ENCODE results near the gene ARHGDIA.
A peak's percentile ranks its signal among the peaks of the same experiment; 100 is the strongest.

ARHGDIA gene

DNA sequence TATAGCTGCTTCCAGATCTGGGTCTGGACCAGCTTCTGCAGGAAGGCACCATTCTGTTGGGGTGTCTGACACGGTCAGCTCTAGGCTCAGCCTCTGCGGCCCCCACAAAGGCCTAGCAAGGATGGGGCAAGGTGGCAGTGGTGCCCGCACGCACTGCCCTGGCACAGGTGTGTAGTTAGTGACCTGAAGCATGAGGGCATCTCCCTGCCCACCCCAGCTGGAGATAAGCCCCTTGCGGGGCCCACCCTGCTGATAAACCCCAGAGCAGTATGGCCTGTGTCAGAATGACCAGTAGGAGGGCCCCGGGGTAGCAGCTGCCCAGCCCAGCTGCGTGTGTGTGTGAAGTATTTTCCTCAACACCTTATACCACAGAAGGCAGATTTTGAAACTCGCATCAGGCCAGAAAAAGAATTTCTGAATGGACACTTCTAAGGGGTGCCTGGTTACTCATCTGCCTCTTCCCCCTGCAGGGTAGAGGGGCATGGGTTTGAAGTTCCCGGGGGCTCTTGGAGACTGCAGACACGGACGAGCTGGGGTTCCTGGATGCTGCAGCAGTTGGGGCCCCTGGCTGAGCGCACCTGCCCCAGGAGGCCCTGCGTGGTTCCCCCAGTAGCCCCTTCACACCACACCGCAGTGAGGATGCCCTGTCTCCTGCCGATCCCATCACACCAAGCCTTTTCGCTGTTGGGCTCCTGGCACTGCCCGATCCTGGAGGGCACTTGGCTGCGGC is 4.5 kb downstream of the ARHGDIA start:
- FAIRE-seq, result no peak
- TF ChIP-seq TAF1 (IDR thresholded peaks at IDR 0.05; ENCODE audit: low read depth, low read length) (peak; percentile 44; the same call in 1 of the 2 replicates), POLR2A (IDR thresholded peaks at IDR 0.05; ENCODE audit: low read depth, low read length) (peak; percentile 94), SPI1 (IDR thresholded peaks at IDR 0.05; ENCODE audit: low read depth, low read length) (no peak), POLR2AphosphoS5 (IDR thresholded peaks at IDR 0.05; ENCODE audit: low read depth, low read length) (peak; percentile 88), POU2F2 (IDR thresholded peaks at IDR 0.05; ENCODE audit: low read depth, low read length) (peak; percentile 76; the same call in 1 of the 2 replicates), PAX5 (IDR thresholded peaks at IDR 0.05; ENCODE audit: insufficient read depth, low read length, severe bottlenecking) (no peak)
- no peak for DNase-seq (ENCODE audit: insufficient read length, low spot score)

DNA sequence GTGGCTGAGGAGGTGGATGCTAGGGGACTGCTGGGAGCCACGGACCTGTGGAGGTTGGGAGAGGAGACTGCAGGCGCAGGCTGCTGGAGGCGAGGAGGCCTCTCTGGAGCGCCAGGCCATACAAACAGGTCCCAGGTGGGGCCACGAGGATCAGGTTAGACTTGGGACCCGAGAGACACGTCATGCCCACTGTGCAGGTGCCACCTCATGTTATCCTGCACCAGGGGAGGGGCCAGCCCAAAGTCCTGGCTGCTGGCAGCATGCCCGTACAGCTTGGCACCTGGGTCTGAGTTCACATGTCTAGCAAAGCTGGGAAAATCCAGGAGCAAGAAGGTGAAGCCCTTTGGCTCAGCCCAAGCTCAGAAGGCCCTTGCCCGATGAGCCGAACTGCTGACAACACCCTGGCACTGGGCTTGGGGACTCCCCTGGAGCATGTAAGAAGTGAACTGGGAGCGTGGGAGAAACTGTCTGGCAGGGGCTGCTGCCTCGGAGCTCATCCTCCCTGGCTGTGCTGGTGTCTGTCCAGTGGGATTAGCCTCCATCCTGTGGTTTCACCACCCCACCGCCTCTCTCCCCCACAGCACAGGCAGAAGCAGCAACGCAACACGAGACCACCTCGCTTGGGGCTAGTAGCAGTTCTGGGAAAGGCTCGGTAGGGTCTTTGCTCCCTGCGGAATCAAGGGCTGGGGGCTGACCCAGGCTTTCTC is 5.3 kb downstream of the ARHGDIA start:
- no peak for FAIRE-seq
- DNase-seq (ENCODE audit: insufficient read length, low spot score), result no peak

GRCh38 chr17:81865358-81865732 is 5.8 kb downstream of the ARHGDIA start:
- DNase-seq (ENCODE audit: insufficient read length, low spot score), result no peak
- FAIRE-seq, result no peak
- TF ChIP-seq SPI1 (IDR thresholded peaks at IDR 0.05; ENCODE audit: low read depth, low read length) (no peak), POLR2AphosphoS5 (IDR thresholded peaks at IDR 0.05; ENCODE audit: low read depth, low read length) (peak; percentile 15; the same call in 1 of the 2 replicates)

More for the DNA sequence above, 5.3 kb downstream of the ARHGDIA start:
- peak; percentile 76 for TF ChIP-seq POLR2A (IDR thresholded peaks at IDR 0.05; ENCODE audit: low read depth, low read length)
- TF ChIP-seq PAX5 (IDR thresholded peaks at IDR 0.05; ENCODE audit: insufficient read depth, low read length, severe bottlenecking), result no peak
- TF ChIP-seq TAF1 (IDR thresholded peaks at IDR 0.05; ENCODE audit: low read depth, low read length), result no peak
- peak; percentile 46 for TF ChIP-seq POU2F2 (IDR thresholded peaks at IDR 0.05; ENCODE audit: low read depth, low read length)
- peak; percentile 80 for TF ChIP-seq POLR2AphosphoS5 (IDR thresholded peaks at IDR 0.05; ENCODE audit: low read depth, low read length)
- TF ChIP-seq SPI1 (IDR thresholded peaks at IDR 0.05; ENCODE audit: low read depth, low read length), result no peak

- TF ChIP-seq SPI1 (IDR thresholded peaks at IDR 0.05; ENCODE audit: low read depth, low read length), result no peak
- TF ChIP-seq POLR2AphosphoS5 (IDR thresholded peaks at IDR 0.05; ENCODE audit: low read depth, low read length), result no peak; the same call in 1 of the 2 replicates
- TF ChIP-seq POU2F2 (IDR thresholded peaks at IDR 0.05; ENCODE audit: low read depth, low read length), result no peak
- peak; percentile 30 for TF ChIP-seq POLR2A (IDR thresholded peaks at IDR 0.05; ENCODE audit: low read depth, low read length)
- no peak for TF ChIP-seq PAX5 (IDR thresholded peaks at IDR 0.05; ENCODE audit: insufficient read depth, low read length, severe bottlenecking)
- DNase-seq (ENCODE audit: insufficient read length, low spot score) (no peak), FAIRE-seq (no peak)
These were observed 7.0 kb downstream of the ARHGDIA start for GRCh38 chr17:81863833-81864768.

GRCh38 chr17:81863123-81863675 is 7.9 kb downstream of the ARHGDIA start:
- no peak for TF ChIP-seq TAF1 (IDR thresholded peaks at IDR 0.05; ENCODE audit: low read depth, low read length)
- no peak for TF ChIP-seq PAX5 (IDR thresholded peaks at IDR 0.05; ENCODE audit: insufficient read depth, low read length, severe bottlenecking)
- peak; percentile 39; the same call in 1 of the 2 replicates for TF ChIP-seq POLR2AphosphoS5 (IDR thresholded peaks at IDR 0.05; ENCODE audit: low read depth, low read length)
- no peak for DNase-seq (ENCODE audit: insufficient read length, low spot score)
- FAIRE-seq, result no peak

- FAIRE-seq (peak; percentile 99), DNase-seq (ENCODE audit: insufficient read length, low spot score) (peak; percentile 99)
- TF ChIP-seq PAX5 (IDR thresholded peaks at IDR 0.05; ENCODE audit: insufficient read depth, low read length, severe bottlenecking), result no peak
- no peak for TF ChIP-seq SPI1 (IDR thresholded peaks at IDR 0.05; ENCODE audit: low read depth, low read length)
- peak; percentile 37; the same call in 1 of the 2 replicates for TF ChIP-seq POU2F2 (IDR thresholded peaks at IDR 0.05; ENCODE audit: low read depth, low read length)
- TF ChIP-seq POLR2AphosphoS5 (IDR thresholded peaks at IDR 0.05; ENCODE audit: low read depth, low read length), result peak; percentile 81
- TF ChIP-seq POLR2A (IDR thresholded peaks at IDR 0.05; ENCODE audit: low read depth, low read length), result peak; percentile 78
- TF ChIP-seq TAF1 (IDR thresholded peaks at IDR 0.05; ENCODE audit: low read depth, low read length), result peak; percentile 44
These were observed 10.2 kb downstream of the ARHGDIA start for GRCh38 chr17:81860756-81861568.

DNA sequence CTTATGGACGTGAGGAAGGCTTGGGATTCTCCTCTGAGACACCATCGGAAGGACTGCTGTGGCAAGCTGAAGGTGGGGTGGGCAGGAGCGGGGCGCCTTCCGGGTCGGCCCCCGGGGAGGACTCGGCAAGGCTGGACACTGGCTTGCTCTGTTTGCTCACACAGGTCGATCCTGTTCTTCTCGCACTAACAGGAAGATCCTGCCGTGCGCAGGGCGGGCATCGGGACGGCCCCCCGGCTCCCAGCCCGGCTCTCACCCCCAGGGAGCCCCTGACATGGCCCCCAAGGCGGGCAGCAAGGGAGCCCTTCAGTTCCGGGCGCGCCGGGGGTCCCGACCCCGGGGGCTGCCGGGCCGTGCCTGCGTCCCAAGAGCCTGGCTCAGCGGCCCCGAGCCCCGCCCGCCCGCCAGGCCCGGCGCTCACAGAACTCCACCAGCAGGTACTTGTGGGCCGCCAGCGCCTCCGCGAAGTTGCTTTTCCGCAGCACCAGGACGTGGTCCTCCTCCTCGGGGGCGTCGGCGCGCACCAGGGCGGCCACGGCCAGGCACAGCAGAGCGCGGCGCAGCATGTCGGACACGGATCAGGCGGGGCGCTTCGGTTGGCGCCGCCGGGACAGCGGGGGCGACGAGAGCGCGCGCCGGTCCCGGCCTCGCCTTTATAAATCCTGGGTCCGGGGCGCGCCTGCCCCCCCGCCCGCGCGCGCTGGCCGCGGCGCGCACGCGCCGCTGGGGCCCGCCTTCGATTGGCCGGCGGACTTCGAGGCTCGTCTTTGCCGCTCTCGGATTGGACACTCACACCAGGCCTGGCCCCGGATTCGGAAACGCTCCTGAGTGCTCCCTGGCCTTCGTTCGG is 11.0 kb downstream of the ARHGDIA start, which contains the start of gene P4HB:
Gene P4HB, minus strand, starts transcription at position 630 of the 850 bp plus-strand sequence. Its CDS starts 64 bp downstream, at position 566.
- FAIRE-seq, result no peak
- peak; percentile 94 for TF ChIP-seq POLR2A (IDR thresholded peaks at IDR 0.05; ENCODE audit: low read depth, low read length)
- peak; percentile 70 for TF ChIP-seq TAF1 (IDR thresholded peaks at IDR 0.05; ENCODE audit: low read depth, low read length)
- TF ChIP-seq POU2F2 (IDR thresholded peaks at IDR 0.05; ENCODE audit: low read depth, low read length), result no peak; the same call in none of the 2 replicates
- no peak for TF ChIP-seq PAX5 (IDR thresholded peaks at IDR 0.05; ENCODE audit: insufficient read depth, low read length, severe bottlenecking)
- peak; percentile 94 for TF ChIP-seq POLR2AphosphoS5 (IDR thresholded peaks at IDR 0.05; ENCODE audit: low read depth, low read length)
- TF ChIP-seq SPI1 (IDR thresholded peaks at IDR 0.05; ENCODE audit: low read depth, low read length), result no peak
- DNase-seq (ENCODE audit: insufficient read length, low spot score), result no peak

All from GM12891 (cell line).